ENCODE results near the gene PRUNE2. TPM values are rescaled to one million over a fixed set of nuclear protein-coding genes. Genes with fewer than 3 reads are reported as not detected.

Gene PRUNE2
- polyA plus RNA-seq, 4 donors, result 9.0 to 16.3 (median 11.1) TPM

DNA sequence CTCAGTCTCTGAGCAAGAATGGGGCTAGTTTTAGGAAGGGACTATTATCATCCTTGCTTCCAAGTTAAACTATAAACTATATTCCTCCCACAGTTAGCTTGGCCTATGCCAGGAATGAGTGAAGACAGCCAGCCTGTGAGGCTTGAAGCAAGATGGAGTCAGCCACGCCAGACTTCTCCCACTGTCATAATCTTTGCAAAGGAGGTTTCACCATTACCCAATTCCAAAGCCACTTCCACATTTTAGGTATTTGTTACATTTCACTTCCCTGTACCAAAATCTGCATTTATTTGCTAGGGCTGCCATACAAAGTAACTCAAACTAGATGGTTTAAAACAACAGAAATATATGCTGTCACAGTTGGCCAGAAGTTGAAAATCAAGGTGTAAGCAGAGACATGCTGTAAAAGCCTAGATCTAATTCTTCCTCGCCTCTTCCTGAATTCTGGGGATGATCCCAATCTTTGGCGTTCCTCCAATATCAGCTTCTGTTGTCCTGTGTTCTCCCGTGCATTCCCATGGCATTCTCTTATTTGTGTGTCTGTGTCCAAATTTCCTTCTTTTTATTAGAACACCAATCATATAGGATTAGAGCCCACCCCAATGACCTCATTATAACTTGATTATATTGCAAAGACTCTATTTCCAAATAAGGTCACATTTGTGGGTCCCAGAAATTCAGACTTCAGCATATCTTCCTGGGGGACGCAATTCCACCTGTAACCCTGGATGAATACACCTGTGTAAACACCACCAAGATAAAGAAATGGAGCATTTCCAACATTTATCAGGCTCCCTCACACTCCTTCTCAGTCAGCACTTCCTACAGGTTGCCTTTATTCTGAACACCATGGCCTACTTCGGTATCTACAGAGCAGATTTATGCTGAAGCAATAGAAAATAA is 320.2 kb downstream of the PRUNE2 start:
- no peak for DNase-seq (ENCODE audit: low read depth in 4 of 4, low spot score in 2 of 4)

DNA sequence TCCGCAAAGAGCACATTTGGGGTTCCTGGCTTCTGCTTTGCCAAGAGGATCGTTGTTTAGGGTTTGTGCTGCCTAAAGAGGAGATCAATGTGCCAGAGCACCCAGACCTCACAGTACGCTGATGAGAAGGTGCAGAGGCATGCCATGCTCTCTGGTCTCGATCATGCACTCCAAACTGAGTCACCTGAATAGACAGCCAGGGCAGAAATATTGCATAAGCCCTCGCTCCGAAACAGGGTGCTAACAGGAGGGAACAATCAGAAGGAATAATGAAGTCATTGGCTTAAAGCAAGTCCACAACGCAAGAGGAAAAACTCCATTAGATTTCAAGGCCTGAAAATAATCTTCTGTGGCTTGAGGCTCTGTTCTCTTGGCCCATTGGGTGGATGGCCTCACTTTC is 322.7 kb downstream of the PRUNE2 start:
- DNase-seq (ENCODE audit: low read depth in 4 of 4, low spot score in 2 of 4), result no peak

GRCh38 chr9:76581731-76582130 is 324.2 kb downstream of the PRUNE2 start:
- no peak for DNase-seq (ENCODE audit: low read depth in 4 of 4, low spot score in 2 of 4)

DNA sequence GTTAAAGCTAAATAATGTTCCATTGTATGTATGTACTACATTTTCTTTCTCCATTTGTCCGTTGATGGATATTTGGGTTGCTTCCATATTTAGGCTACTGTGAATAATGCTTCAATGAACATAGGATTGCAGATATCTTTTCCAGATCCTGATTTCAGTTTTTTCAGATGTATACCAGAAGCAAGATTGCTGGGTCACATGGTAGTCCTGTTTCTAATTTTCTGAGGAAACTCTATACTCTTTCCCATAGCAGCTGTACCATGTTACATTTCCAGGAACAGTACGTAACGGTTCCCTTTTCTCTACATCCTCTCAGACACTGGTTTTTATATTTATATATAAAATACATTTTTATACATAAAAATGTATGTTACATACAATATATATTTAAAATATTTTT is 325.1 kb downstream of the PRUNE2 start:
- DNase-seq (ENCODE audit: low read depth in 4 of 4, low spot score in 2 of 4), result no peak

- no peak for DNase-seq (ENCODE audit: low read depth in 4 of 4, low spot score in 2 of 4)
Observed at GRCh38 chr9:76580188-76580587, 325.7 kb downstream of the PRUNE2 start.

DNA sequence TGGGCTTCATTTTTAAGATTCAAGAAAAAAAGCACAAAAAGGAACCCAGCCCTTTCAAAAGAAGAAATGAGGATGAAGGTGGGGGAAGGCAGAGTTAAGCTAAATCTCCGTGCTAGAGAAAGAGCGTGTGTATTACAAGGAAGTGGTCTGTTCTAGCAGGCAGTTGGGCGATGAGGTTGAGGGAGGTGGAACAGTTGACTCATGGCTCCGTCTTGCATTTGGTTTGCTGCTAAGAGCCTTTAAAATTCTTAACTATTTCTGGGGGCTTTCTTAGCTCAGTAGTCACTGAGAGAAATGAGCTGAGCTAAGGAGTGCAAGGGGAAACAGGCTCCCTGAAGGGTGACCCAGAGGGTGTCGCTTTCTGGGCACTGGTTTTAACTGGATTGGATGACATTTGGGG is 329.6 kb downstream of the PRUNE2 start:
- no peak for DNase-seq (ENCODE audit: low read depth in 4 of 4, low spot score in 2 of 4)

GRCh38 chr9:76575761-76576160 is 330.2 kb downstream of the PRUNE2 start:
- DNase-seq (ENCODE audit: low read depth in 4 of 4, low spot score in 2 of 4), result no peak

DNA sequence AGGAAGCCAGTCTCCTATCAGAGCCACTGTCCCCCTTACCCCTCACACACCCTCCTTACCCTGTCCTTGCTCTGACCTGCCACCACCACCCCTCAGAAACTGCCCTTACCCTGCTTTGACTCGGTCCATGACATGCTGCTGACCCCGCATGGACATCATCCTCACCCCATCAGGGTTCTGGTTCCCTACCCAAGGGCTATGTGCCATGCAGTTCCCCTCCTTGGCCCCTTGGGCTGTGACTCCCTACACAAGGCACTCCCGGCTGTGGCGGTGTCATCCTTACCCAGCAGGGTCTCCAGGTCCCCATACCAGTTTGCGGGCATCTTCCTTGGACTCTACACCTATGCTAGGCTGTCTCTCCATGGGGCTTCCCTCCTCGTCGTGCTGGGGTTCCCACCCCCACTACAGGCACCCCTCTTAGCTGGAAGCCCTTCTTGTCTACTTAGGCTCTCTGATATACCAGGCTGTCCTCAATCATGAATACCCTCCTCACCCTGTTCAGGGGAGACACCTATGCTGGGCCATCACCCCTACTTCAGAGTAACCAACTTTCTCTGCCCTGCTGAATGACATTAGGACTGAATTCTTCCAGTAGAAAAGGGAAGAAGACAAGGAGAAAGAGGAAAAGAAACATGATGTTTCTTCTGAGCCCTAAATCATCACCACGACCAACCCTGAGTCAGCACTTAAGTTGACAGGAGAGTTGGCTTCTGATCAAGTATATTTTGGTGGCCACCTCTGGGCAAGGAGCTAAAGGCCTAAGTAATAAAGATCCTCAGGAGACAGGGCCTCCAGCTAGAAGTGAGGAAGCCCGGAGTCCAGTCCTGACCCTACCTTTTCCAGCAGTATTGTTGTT is 331.8 kb downstream of the PRUNE2 start:
- DNase-seq (ENCODE audit: low read depth in 4 of 4, low spot score in 2 of 4), result no peak

GRCh38 chr9:76573408-76573807 is 332.5 kb downstream of the PRUNE2 start:
- no peak for DNase-seq (ENCODE audit: low read depth in 4 of 4, low spot score in 2 of 4)

DNA sequence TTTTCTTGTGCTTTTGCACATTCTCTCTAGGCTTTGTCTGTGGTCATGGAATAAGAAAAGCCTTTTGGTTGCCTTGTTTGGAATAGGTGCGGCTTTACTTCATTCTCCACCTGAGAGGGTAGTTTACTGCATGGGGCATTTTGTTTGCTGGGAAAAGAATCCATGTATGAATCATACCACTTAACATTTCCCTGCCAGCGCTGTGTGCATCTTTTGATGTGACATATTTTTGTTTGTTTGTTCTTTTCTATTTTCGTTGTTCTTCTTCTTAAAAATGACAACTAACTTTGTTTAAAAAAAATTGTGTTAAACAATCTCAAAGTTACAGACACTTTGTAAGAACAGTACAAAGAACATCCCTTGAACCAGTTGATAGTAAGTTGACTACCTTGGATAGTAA is 333.8 kb downstream of the PRUNE2 start:
- DNase-seq (ENCODE audit: low read depth in 4 of 4, low spot score in 2 of 4), result no peak

- DNase-seq (ENCODE audit: low read depth in 4 of 4, low spot score in 2 of 4), result no peak
Observed at GRCh38 chr9:76571743-76572146, 334.2 kb downstream of the PRUNE2 start.

DNA sequence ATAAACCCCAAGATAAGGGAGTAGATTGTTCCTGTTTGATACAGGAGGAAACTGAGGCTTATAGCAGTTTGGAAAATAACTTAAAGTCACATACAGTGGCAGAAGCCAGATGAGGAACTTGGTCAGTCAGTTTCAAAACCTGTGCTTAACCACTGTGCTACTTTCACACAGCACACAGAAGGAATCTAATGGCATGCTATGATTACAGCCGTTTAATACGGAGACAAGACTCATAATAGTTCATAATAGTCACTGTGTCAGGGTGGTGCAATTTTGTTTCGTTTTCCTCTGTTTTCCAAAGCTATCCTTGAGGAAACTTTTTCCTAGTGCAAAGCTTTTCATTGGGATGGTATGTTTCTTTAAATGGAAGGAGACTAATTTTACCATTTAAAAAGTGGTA is 334.6 kb downstream of the PRUNE2 start:
- DNase-seq (ENCODE audit: low read depth in 4 of 4, low spot score in 2 of 4), result no peak

DNA sequence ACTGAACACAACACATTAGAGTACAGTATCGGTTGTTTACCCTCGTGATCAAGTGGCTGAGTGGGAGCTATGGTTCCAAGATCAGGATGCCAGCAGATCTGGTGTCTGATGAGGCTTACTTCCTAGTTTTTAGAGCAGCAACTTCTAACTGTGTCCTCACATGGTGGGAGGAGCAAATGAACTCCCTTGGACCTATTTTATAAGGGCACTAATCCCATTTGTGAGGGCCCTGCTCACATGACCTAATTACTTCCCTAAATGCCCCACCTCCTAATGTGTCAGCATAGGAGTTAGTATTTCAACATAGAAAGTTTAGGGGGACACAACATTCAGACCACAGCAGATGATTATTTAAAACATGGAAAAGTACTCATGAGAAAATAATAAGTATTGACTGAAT is 335.1 kb downstream of the PRUNE2 start:
- no peak for DNase-seq (ENCODE audit: low read depth in 4 of 4, low spot score in 2 of 4)

DNA sequence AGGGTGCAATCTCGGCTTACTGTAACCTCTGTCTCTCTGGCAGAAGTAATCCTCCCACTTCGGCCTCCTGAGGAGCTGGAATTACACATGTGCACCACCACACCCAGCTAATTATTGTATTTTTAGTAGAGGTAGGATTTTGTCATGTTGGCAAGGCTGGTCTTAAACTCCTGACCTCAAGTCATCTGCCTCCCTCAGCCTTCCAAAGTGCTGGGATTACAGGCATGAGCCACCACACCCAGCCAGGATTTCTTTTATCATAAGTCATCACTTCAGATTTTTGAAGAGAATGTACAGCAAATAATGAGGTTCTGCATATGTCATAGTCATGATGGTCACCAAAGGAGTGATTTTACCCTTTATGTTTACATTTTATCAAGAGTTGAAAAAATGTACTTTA is 338.8 kb downstream of the PRUNE2 start:
- DNase-seq (ENCODE audit: low read depth in 4 of 4, low spot score in 2 of 4), result no peak

- no peak for DNase-seq (ENCODE audit: low read depth in 4 of 4, low spot score in 2 of 4)
Observed at GRCh38 chr9:76564297-76564696, 341.6 kb downstream of the PRUNE2 start.

- no peak for DNase-seq (ENCODE audit: low read depth in 4 of 4, low spot score in 2 of 4)
Observed at GRCh38 chr9:76562511-76562911, 343.4 kb downstream of the PRUNE2 start.

DNA sequence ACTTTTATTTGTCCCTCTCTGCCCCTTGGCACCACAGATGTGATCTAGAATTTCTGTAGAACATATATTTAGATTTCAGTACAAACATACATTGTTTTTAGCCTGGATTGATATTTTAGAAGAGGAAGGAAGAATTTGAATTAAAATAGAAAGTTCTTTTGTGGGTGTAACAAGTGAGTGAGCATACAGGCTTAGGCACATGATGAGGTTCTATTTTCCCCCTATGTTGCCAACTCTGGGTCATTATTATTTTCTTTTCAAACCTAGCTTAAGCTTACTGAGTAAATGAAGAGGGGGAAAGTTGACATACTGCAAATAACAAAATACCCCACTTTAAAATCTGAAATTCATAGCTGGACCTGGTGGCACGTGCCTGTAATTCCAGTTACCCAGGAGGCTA is 344.0 kb downstream of the PRUNE2 start:
- no peak for DNase-seq (ENCODE audit: low read depth in 4 of 4, low spot score in 2 of 4)

Other genes with a start within 250 kb of the PRUNE2 start
- 1 to 10 TPM in 2 of 4 donors, under 1 TPM in 2; 0.18 to 1.5 (median 0.70) TPM for gene PCA3, start 141.7 kb downstream of the PRUNE2 start, polyA plus RNA-seq (ENCODE audit: insufficient read length in 4 of 4)
- gene FOXB2, start 113.5 kb upstream of the PRUNE2 start, polyA plus RNA-seq (ENCODE audit: insufficient read length in 4 of 4), result not detected